Neural cell (in vitro differentiated cells): ENCODE data around the gene NTNG1. TPM values are rescaled to one million over a fixed set of nuclear protein-coding genes. Genes with fewer than 3 reads are reported as not detected.

ENCODE experiments used
- H2AFZ ChIP-seq: fragments of 200-600, 300-800 bp; sonication (generic), shearing (Covaris generic); 2 replicates; pipeline ENCODE4 v1.6.0; 2014; ENCODE audit warnings: low read depth, mild to moderate bottlenecking, antibody characterized with exemption, low read length, moderate library complexity
- H3F3A ChIP-seq: fragments of 200-600 bp; shearing (Covaris generic); 2 replicates; pipeline ENCODE4 v1.6.1; 2016; ENCODE audit warnings: mild to moderate bottlenecking, moderate library complexity, mixed read lengths, antibody characterized with exemption, low read length; ENCODE audit not compliant: insufficient read depth, poor library complexity, severe bottlenecking
- H3K27ac ChIP-seq: fragments of 200-600, 300-800 bp; sonication (generic), shearing (Covaris generic); 2 replicates; pipeline ENCODE4 v1.5.1; 2014; ENCODE audit warnings: mild to moderate bottlenecking, low read length, moderate library complexity
- H3K27me3 ChIP-seq: fragments of 300-800, 200-600 bp; sonication (generic), shearing (Covaris generic); 2 replicates; pipeline ENCODE4 v1.6.0; 2014; ENCODE audit warnings: mild to moderate bottlenecking, low read depth, low read length, moderate library complexity; ENCODE audit not compliant: insufficient read depth
- H3K36me3 ChIP-seq: fragments of 300-800, 200-600 bp; sonication (generic), shearing (Covaris generic); 2 replicates; pipeline ENCODE4 v1.5.1; 2014; ENCODE audit warnings: mild to moderate bottlenecking, antibody characterized with exemption, low read length, moderate library complexity; ENCODE audit not compliant: insufficient read depth
- H3K4me2 ChIP-seq: fragments of 300-800, 200-600 bp; sonication (generic), shearing (Covaris generic); 2 replicates; pipeline ENCODE4 v1.6.0; 2014; ENCODE audit warnings: mild to moderate bottlenecking, low read length
- H3K4me3 ChIP-seq: fragments of 300-800, 200-600 bp; sonication (generic), shearing (Covaris generic); 2 replicates; pipeline ENCODE4 v1.5.1; 2014; ENCODE audit warnings: mild to moderate bottlenecking, low read length, moderate library complexity
- H3K79me2 ChIP-seq: fragments of 200-600 bp; shearing (Covaris generic); replicated peaks from 2 replicates; pipeline ENCODE4 v1.6.0; 2014; ENCODE audit warnings: mild to moderate bottlenecking, low read length, moderate library complexity; ENCODE audit not compliant: insufficient read depth
- H3K9ac ChIP-seq: fragments of 300-800, 200-600 bp; sonication (generic), shearing (Covaris generic); 2 replicates; pipeline ENCODE4 v1.6.1; 2016; ENCODE audit warnings: mild to moderate bottlenecking, low read length, mixed read lengths
- H3K9me2 ChIP-seq: fragments of 200-600 bp; shearing (Covaris generic); 2 replicates; pipeline ENCODE4 v1.6.1; 2016; ENCODE audit warnings: mild to moderate bottlenecking, low read length, mixed read lengths; ENCODE audit not compliant: insufficient read depth
- H3K9me3 ChIP-seq: fragments of 200-600, 300-800 bp; sonication (generic), shearing (Covaris generic); 2 replicates; pipeline ENCODE4 v1.6.1; 2016; ENCODE audit warnings: mild to moderate bottlenecking, mixed run types, low read length, moderate library complexity, mixed read lengths
- H4K20me1 ChIP-seq: fragments of 200-600 bp; shearing (Covaris generic); 2 replicates; pipeline ENCODE4 v1.6.1; 2016; ENCODE audit warnings: mild to moderate bottlenecking, mixed run types; ENCODE audit not compliant: insufficient read depth
- CTCF ChIP-seq: fragments of 450-650 bp; IDR thresholded peaks from 2 replicates; pipeline ENCODE4 v1.5.1; 2014; ENCODE audit warnings: antibody characterized with exemption, mild to moderate bottlenecking, moderate library complexity; ENCODE audit not compliant: poor library complexity, severe bottlenecking
- EP300 ChIP-seq: fragments of 450-650 bp; conservative IDR thresholded peaks from 2 replicates; pipeline ENCODE4 v1.6.1; 2014; ENCODE audit warnings: antibody characterized with exemption, mild to moderate bottlenecking, moderate library complexity; ENCODE audit not compliant: poor library complexity, severe bottlenecking
- EZH2 ChIP-seq: fragments of 200-600, 300-800 bp; shearing (Covaris generic), sonication (generic); IDR thresholded peaks from 2 replicates; pipeline ENCODE4 v1.6.1; 2014; ENCODE audit warnings: antibody characterized with exemption, low read length, borderline replicate concordance, mild to moderate bottlenecking; ENCODE audit not compliant: insufficient read depth, poor library complexity, severe bottlenecking
- MXI1 ChIP-seq: fragments of 450-650 bp; conservative IDR thresholded peaks from 2 replicates; pipeline ENCODE4 v1.6.1; 2014; ENCODE audit warnings: antibody characterized with exemption, mild to moderate bottlenecking; ENCODE audit not compliant: poor library complexity, severe bottlenecking
- POLR2AphosphoS5 ChIP-seq: IDR thresholded peaks from 2 replicates; pipeline ENCODE4 v1.6.1; 2012
- RAD21 ChIP-seq: fragments of 450-650 bp; conservative IDR thresholded peaks from 2 replicates; pipeline ENCODE4 v1.6.1; 2014; ENCODE audit warnings: antibody characterized with exemption, mild to moderate bottlenecking, moderate library complexity
- REST ChIP-seq: IDR thresholded peaks from 2 replicates; pipeline ENCODE4 v1.6.1; 2012; ENCODE audit warnings: borderline replicate concordance
- SMC3 ChIP-seq: fragments of 450-650 bp; conservative IDR thresholded peaks from 2 replicates; pipeline ENCODE4 v1.6.1; 2014; ENCODE audit warnings: antibody characterized with exemption, mild to moderate bottlenecking, moderate library complexity; ENCODE audit not compliant: poor library complexity
- TAF1 ChIP-seq: IDR thresholded peaks from 2 replicates; pipeline ENCODE4 v1.6.1; 2012; ENCODE audit warnings: low read depth
- polyA plus RNA-seq: library from polyadenylated mRNA; depleted of rRNA; stranded (reverse); fragments of >200 nt; gene quantifications from 2 replicates; pipeline ENCODE4 v1.2.3, GENCODE V29; 2014

The NTNG1 gene
- polyA plus RNA-seq, 1 donor from 2014 or later: not detected

GRCh38 chr1:107515702-107516101 is 374.9 kb downstream of the NTNG1 start:
- H3K9me3 ChIP-seq: no peaks in the 10 kb centered on the region
- no peaks in the 10 kb centered on the region for H3K9me2 ChIP-seq
- no peak overlapping the region for H3K9ac ChIP-seq
- no peak overlapping the region for H3K4me2 ChIP-seq
- H3K27ac ChIP-seq: no peak overlapping the region
- H3K79me2 ChIP-seq: no peaks in the 10 kb centered on the region
- no peaks in the 10 kb centered on the region for H4K20me1 ChIP-seq
- H3K36me3 ChIP-seq: no peaks in the 10 kb centered on the region
- no peaks in the 10 kb centered on the region for H3K27me3 ChIP-seq
- no peak overlapping the region for H3K4me3 ChIP-seq
- no peak for TF ChIP-seq REST
- TF ChIP-seq MXI1: no peak
- TF ChIP-seq EZH2: no peak
- TF ChIP-seq TAF1: no peak
- TF ChIP-seq RAD21: no peak
- TF ChIP-seq POLR2AphosphoS5: no peak
- TF ChIP-seq CTCF: no peak
- no peak for TF ChIP-seq SMC3
- TF ChIP-seq EP300: no peak
- no peak overlapping the region for H2AFZ ChIP-seq
- H3F3A ChIP-seq: no peaks in the 10 kb centered on the region

- no peak for TF ChIP-seq MXI1
- TF ChIP-seq REST: no peak
- no peak for TF ChIP-seq SMC3
- TF ChIP-seq CTCF: no peak
- no peak for TF ChIP-seq EZH2
- TF ChIP-seq POLR2AphosphoS5: no peak
- no peak for TF ChIP-seq RAD21
- TF ChIP-seq EP300: no peak
- no peak for TF ChIP-seq TAF1
- no peak overlapping the region for H3K4me2 ChIP-seq
- H3K27me3 ChIP-seq: no peaks in the 10 kb centered on the region
Measured at GRCh38 chr1:107523061-107523460, 382.2 kb downstream of the NTNG1 start.

More at GRCh38 chr1:107523061-107523460, 382.2 kb downstream of the NTNG1 start:
- H3K9ac ChIP-seq: no peak overlapping the region
- H3K27ac ChIP-seq: no peak overlapping the region
- no peaks in the 10 kb centered on the region for H3K9me2 ChIP-seq
- H3K36me3 ChIP-seq: no peaks in the 10 kb centered on the region
- H4K20me1 ChIP-seq: no peaks in the 10 kb centered on the region
- no peaks in the 10 kb centered on the region for H3K9me3 ChIP-seq
- H2AFZ ChIP-seq: no peak overlapping the region
- no peaks in the 10 kb centered on the region for H3K79me2 ChIP-seq
- H3F3A ChIP-seq: no peaks in the 10 kb centered on the region
- no peak overlapping the region for H3K4me3 ChIP-seq
